ENCODE data around the gene XIRP1.

DNA sequence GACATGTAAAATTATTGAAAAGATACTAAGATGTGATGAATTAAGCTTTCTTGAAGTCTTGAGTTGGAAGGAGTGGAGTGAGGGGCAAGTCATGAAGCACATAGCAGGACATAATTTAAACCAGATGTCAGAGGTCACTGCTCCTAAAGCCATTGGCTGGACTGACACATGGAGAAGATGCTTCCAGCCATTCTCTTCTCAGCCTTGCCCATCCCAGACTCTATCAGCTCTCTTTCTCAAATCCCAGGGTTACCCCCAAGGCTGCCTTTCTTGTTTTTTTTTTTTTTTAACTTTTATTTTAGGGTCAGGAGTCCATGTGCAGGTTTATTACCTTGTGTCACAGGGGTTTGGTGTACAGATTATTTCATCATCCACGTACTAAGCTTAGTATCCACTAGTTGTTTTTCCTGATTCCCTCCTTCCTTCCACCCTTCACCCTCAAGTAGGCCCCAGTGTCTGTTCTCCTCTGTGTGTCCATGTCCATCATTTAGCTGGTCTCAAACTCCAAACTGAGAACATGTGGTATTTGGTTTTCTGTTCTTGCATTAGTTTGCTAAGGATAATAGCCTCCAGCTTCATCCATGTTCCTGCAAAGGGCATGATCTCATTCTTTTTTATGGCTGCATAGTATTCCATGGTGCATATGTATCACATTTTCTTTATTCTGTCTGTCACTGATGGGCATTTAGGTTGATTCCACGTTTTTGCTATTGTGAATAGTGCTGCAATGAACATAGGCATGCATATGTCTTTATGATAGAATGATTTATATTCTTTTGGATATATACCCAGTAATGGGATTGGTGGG lies 18.9 kb downstream of the XIRP1 start:
- TF ChIP-seq CEBPB (IDR thresholded peaks at IDR 0.05; ENCODE audit: low read depth) = no peak
- no peak for TF ChIP-seq POLR2A (IDR thresholded peaks at IDR 0.05; ENCODE audit: borderline replicate concordance, extremely low read depth, insufficient read depth, insufficient read length)
- no peak for TF ChIP-seq TCF7L2 (IDR thresholded peaks at IDR 0.05; ENCODE audit: borderline replicate concordance, extremely low read depth, insufficient read depth, insufficient read length)
- no peak for TF ChIP-seq EZH2 (IDR thresholded peaks at IDR 0.05)
- no peak for TF ChIP-seq POLR2AphosphoS5 (IDR thresholded peaks at IDR 0.05; ENCODE audit: low read depth, low read length)
- TF ChIP-seq, protein P1, sequence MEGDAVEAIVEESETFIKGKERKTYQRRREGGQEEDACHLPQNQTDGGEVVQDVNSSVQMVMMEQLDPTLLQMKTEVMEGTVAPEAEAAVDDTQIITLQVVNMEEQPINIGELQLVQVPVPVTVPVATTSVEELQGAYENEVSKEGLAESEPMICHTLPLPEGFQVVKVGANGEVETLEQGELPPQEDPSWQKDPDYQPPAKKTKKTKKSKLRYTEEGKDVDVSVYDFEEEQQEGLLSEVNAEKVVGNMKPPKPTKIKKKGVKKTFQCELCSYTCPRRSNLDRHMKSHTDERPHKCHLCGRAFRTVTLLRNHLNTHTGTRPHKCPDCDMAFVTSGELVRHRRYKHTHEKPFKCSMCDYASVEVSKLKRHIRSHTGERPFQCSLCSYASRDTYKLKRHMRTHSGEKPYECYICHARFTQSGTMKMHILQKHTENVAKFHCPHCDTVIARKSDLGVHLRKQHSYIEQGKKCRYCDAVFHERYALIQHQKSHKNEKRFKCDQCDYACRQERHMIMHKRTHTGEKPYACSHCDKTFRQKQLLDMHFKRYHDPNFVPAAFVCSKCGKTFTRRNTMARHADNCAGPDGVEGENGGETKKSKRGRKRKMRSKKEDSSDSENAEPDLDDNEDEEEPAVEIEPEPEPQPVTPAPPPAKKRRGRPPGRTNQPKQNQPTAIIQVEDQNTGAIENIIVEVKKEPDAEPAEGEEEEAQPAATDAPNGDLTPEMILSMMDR (IDR thresholded peaks at IDR 0.05 in 2 of 3, conservative IDR thresholded peaks at IDR 0.05 in 1 of 3; ENCODE audit: borderline replicate concordance in 1 of 3, insufficient read depth in 1 of 3, low read depth in 2 of 3, low read length in 2 of 3) = no peak
- no peak for TF ChIP-seq SIN3A (IDR thresholded peaks at IDR 0.05; ENCODE audit: low read depth)

Data from HCT116 (cell line).